NCI-H1092 (cell line): ENCODE results near the gene MSH5.
"Not testable (repeated sequence)": the region's sequence is repeated elsewhere in the genome, so short reads cannot be mapped to it uniquely, and the experiment has no call there.

Experiments used
- DNase-seq: peaks from one replicate; lab custom pipeline; 2025; lab: John Stamatoyannopoulos, UW

Gene MSH5

GRCh38 chr6:31739639-31740396, at the start of gene MSH5:
MSH5 (plus strand) TSS chr6:31740005; CDS start chr6:31740467, 462 bp downstream.
- peak; percentile 98 for DNase-seq

DNA sequence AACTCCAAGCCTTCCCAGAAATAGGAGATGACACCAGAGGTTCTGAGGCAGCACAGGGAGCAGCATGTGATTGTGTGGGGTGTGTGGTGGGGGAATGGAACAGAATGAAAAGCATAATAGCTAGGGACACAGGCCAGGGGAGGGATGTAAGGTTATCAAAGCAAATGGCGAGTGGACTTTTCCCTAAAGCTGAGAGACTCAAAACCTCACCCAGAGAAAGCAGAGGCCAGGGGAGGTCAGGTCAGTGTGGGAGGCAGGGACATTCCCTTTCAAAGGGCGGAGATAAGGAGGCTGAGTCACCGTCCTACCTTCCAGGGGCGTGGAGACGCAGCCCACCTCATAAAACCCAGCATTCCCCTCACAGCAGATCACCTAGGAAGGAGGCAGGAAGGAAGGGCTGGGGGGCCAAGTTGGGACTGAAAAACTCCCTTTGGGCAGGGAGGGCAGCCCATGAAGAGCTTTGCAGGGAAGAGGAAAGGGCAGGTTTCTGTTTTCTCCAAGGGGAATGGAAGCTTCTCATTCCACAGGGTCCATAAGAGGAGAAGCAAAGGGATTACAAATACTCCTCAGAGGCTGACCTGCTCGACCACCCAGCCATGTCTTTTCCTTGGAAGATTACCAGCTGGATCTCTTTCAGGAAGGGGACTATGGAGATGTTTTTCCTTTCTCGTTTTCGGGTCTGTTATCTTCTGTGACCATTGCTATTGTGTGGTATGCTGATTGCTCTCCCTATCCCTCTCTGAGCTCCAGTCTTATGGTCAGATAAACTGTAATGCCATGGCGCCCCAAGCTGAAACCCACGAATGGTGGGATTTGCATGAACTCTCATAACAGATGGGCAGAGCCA, 49.4 kb upstream of the MSH5 start:
- DNase-seq: no peak

- DNase-seq: no peak
These were observed 48.7 kb upstream of the MSH5 start for GRCh38 chr6:31691078-31691463.

GRCh38 chr6:31691564-31692108, 48.2 kb upstream of the MSH5 start:
- DNase-seq: no peak

GRCh38 chr6:31692353-31692752, 47.5 kb upstream of the MSH5 start:
- no peak for DNase-seq

DNA sequence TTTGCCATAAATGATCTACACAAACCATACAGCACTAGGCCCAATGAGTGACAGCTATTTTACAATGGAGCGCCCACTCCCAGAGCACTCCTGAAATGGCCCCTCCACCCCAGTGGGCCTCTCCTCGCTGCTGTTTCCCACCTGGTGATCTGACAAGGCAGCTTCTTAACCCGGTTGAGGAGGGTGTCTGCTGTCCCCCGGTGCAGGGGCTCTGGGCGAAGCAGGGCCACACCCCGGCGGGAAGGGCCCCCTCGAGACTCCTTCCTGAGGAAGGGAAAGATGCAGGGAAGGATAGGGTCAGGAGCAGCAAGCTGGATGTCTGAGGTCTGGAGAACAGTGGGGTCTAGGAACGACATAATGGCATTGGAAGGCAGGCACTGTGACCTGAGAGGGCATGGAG, 46.9 kb upstream of the MSH5 start:
- no peak for DNase-seq

GRCh38 chr6:31693535-31693934, 46.3 kb upstream of the MSH5 start:
- DNase-seq: no peak

DNA sequence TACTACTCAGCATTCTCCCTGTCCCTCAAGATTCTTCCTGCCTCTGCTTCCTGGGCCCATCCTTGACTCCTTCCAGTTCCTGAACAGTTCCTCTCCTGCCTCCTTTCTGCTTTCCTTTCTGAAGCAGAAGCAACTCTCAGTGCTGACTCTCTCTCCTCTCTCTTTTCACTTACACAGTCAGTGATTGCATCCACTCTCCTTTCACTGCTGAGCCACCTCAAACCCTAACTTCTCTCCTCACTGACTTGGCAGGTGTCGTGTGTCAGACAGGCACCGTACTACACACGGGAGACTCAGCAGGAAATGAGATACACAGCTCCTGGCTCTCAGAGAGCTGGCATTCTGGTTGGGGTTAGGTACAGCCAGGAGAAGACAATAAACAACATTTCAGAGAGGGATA, 42.2 kb upstream of the MSH5 start:
- no peak for DNase-seq

DNA sequence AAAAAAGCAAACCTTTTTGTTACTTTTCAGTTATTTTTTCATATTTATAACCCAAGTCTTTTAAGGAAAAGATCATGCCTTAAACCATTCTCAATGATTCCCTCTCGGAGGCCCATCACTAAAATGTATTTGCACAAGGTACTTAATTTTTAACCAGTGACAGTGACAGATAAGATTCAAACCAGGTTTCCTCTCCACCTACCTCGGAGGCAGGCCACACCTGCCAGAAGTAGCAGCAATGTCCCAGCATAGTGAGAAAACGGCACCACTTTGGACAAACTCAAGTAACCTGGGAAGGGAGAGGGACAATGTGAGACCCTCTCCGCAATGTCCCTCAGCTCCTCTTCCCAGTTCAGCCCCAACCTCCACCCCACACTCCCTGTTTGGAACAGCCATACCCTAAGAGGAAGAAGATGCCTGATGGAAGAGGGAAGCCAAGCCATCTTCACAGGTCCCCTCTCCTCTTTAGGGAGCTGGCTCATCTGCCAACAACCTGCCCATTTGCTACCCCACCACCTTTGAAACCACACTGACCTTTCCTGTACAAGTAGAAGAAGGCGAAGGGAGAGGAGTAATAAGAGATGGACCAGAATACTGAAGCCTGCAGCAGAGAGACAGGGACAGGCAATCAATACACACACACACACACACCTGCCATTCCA, 38.9 kb upstream of the MSH5 start:
- DNase-seq: no peak

DNA sequence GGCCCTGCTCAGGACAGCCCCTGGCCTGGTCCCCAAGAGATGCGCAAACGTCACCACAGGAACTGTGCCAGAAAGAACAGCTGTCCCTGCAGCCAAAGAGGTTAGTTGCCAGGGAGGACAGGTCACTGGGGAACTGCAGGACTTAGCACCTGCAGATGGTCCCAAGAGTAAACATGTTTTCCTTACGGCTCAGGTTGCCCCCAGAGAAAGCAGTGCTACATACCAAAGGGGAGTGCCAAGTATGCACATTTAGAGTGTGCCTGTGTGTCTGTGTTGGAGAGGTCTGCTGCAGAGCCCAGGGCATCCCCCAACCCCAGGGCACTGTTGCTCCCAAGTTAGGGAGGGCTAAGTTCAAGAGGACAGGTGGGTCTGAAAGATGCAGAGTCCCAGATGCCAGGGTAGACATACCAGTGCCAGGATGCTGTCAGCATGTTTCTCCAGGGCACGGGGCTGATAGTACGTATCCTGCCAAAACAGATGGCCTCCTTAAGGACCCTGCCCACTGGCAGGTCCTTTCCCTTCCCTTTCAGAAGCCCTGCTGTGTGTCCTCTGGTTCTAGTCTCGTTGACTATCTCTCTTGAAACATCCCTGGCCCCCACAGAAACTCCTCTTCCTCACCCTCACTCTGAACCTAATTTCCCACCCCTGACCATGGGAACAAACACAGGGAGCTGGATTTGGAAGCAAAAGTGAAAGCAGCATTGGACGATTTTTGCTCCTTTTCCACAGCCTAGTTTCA, 38.0 kb upstream of the MSH5 start:
- peak; percentile 12 for DNase-seq

- DNase-seq: no peak
These were observed 37.4 kb upstream of the MSH5 start for GRCh38 chr6:31702405-31702818.

DNA sequence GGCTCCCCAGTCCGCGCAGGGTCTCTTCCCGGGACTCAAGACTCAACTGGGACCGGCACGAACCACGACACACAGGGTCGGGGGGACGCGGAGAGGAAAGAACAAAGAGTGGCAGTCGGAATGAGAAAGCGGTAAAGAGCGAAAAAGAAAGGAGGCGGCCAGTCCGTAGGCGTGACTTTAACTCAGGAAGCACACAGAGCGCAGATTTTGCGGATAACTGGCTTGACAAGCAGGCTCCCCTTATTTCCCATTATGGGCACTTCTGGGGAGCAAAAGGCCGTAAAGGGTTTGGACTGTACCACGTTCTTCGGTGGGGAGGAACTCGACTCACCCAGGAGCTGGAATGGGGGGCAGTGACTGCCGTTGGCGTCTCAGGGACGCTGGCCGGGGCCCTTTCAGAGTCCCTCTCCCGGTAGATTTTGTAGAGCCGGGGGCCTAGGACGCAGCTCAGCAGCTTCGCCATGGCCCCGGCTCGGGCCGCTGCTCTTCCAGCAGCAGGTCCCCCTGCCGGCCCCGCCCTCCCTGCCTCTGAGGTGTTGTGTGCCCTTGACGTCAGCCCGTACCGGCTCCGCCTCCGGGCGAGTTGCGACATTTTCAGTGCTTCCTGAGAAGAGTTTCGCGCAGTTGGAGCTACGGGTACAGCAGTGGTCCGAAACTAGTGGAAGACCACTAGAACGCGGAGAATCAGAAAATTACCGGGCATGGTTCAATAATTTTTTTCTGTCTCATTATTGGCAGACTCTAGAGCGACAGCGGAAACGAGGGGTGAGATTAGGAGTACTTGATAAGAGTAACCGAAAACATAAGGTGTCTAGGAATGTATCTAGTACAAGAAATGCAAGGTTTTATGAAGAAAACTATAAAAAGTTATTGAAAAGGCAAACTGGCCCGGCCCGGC, 36.7 kb upstream of the MSH5 start, which contains the start of gene ABHD16A:
Gene ABHD16A, minus strand, starts transcription at position 506 of the 898 bp plus-strand sequence. Its CDS starts 43 bp downstream, at position 463.
- peak; percentile 88 for DNase-seq

GRCh38 chr6:31705931-31706330, 33.9 kb upstream of the MSH5 start:
- DNase-seq: no peak

GRCh38 chr6:31706599-31706998, 33.2 kb upstream of the MSH5 start, which contains the start of gene LY6G6F:
LY6G6F (plus strand) TSS chr6:31706866; CDS start chr6:31706907, 41 bp downstream.
- no peak for DNase-seq

GRCh38 chr6:31707701-31708100, 32.1 kb upstream of the MSH5 start:
- no peak for DNase-seq

DNA sequence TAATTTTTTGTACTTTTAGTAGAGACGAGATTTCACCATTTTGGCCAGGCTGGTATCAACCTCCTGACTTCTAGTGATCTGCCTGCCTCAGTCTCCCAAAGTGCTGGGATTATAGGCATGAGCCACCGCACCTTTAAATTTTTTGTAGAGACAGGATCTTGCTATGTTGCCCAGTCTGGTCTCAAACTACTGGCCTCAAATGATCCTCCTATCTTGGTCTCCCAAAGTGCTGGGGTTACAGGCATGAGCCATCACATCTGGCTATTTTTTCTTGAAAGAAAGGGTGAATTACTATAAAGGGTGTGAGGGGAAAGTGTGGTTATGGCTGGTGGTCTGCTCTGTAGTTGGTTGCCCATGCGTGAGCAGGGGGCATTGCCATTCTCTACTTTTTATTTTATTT, 31.6 kb upstream of the MSH5 start:
- DNase-seq: no peak

DNA sequence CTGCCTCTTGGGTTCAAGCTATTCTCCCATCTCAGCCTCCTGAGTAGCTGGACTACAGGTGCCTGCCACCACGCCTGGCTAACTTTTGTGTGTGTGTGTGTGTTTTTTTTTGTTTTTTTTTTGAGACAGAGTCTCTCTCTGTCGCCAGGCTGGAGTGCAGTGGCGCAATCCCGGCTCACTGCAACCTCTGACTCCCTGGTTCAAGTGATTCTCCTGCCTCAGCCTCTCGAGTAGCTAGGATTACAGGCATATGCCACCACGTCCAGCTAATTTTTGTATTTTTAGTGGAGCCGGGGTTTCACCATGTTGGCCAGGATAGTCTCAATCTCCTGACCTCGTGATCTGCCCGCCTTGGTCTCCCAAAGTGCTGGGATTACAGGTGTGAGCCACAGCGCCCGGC, 30.6 kb upstream of the MSH5 start:
- not testable (repeated sequence) for DNase-seq

- DNase-seq: no peak
These were observed 29.1 kb upstream of the MSH5 start for GRCh38 chr6:31710523-31711219.

GRCh38 chr6:31711233-31711632, 28.6 kb upstream of the MSH5 start:
- no peak for DNase-seq

- no peak for DNase-seq
These were observed 27.5 kb upstream of the MSH5 start for GRCh38 chr6:31712296-31712695.
